BLaER1 treated with 17β-estradiol and CSF1 and Interleukin-3, amounts not matched to agents 10 nM and 100 nM (cell line): ENCODE results near the gene GALP.

Experiments used
- H3K27ac ChIP-seq, 11 experiments: shearing (Covaris generic); formaldehyde crosslinking; 2 replicates each; pipeline ENCODE4 v1.8.1; 2022
- H3K27me3 ChIP-seq, 11 experiments: shearing (Covaris generic); formaldehyde crosslinking; 2 replicates each; pipeline ENCODE4 v1.8.1; 2022
- H3K36me3 ChIP-seq, 11 experiments: shearing (Covaris generic); formaldehyde crosslinking; 2 replicates each; pipeline ENCODE4 v1.8.1; 2022
- H3K4me1 ChIP-seq, 10 experiments: shearing (Covaris generic); formaldehyde crosslinking; 2 replicates each; pipeline ENCODE4 v1.8.1; 2022
- H3K4me2 ChIP-seq, 11 experiments: shearing (Covaris generic); formaldehyde crosslinking; 2 replicates each; pipeline ENCODE4 v1.8.1; 2022
- H3K4me3 ChIP-seq, 10 experiments: shearing (Covaris generic); formaldehyde crosslinking; 2 replicates each; pipeline ENCODE4 v1.8.1; 2022
- H3K9ac ChIP-seq, 11 experiments: shearing (Covaris generic); formaldehyde crosslinking; 2 replicates each; pipeline ENCODE4 v1.8.1; 2022
- H3K9me3 ChIP-seq, 11 experiments: shearing (Covaris generic); formaldehyde crosslinking; replicated peaks in 1 of 11; 2 replicates each; pipeline ENCODE4 v1.8.1; 2022
- H4K20me1 ChIP-seq, 11 experiments: shearing (Covaris generic); formaldehyde crosslinking; 2 replicates each; pipeline ENCODE4 v1.8.1; 2022
- Cebpa-rat ChIP-seq, 11 experiments: shearing (Covaris generic); IDR thresholded peaks; 2 replicates each; pipeline ENCODE4 v1.8.1; 2022

The GALP gene

DNA sequence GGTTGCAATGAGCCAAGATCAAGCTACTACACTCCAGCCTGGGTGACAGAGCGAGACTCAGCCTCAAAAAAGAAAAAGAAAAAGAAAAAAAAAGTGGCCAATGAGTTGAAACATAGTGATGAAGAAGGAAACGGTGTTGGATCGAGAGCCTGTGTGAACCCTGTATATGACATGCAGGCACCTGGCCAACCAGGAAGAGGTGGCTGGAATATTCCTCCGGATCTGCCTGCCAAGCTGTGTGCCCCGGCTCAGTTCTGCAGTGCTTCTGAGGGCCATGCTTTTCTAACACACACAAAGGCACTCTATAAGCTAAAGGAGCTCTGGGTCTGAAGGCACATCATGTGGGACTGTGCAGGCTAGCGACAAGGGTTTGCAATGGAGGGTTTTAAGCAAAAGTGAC lies 38.4 kb upstream of the GALP start:
- H3K4me2 ChIP-seq, result peak overlapping the region in 8 of 11 experiments; percentile 25 to 95 (median 65); a peak in 15 of 22 replicates
- H3K27me3 ChIP-seq, result no peaks in the 10 kb centered on the region
- no peak for TF ChIP-seq Cebpa-rat (IDR thresholded peaks at IDR 0.05)
- H3K9me3 ChIP-seq, result no peaks in the 10 kb centered on the region; a peak in 2 of 22 replicates
- H3K4me3 ChIP-seq, result no peak overlapping the region
- 0 out of 22 replicates have a peak, but pooled peaks cover 0 to 3% (median 0%) of the 10 kb centered on the region in 11 experiments for H3K36me3 ChIP-seq
- 0 out of 22 replicates have a peak overlapping the region, but pooled peaks of 1 of the 11 experiments have one; percentile 18 for H3K9ac ChIP-seq
- H3K4me1 ChIP-seq, result peaks cover 44 to 88% (median 80%) of the 10 kb centered on the region in 10 experiments
- H4K20me1 ChIP-seq, result peaks cover 0 to 5% (median 0%) of the 10 kb centered on the region in 11 experiments; a peak in 2 of 22 replicates
- H3K27ac ChIP-seq, result peak overlapping the region in 4 of 11 experiments; percentile 7 to 48 (median 15); a peak in 3 of 22 replicates

GRCh38 chr19:56138069-56138468 lies 37.7 kb upstream of the GALP start:
- H3K36me3 ChIP-seq, result 0 out of 22 replicates have a peak, but pooled peaks cover 0 to 8% (median 0%) of the 10 kb centered on the region in 11 experiments
- no peak overlapping the region for H3K4me3 ChIP-seq
- H3K9me3 ChIP-seq, result no peaks in the 10 kb centered on the region; a peak in 2 of 22 replicates
- no peak overlapping the region for H3K9ac ChIP-seq
- H3K4me1 ChIP-seq, result peaks cover 51 to 88% (median 80%) of the 10 kb centered on the region in 10 experiments
- no peaks in the 10 kb centered on the region for H3K27me3 ChIP-seq
- H3K4me2 ChIP-seq, result peak overlapping the region in 6 of 11 experiments; percentile 9 to 95 (median 56); a peak in 9 of 22 replicates
- TF ChIP-seq Cebpa-rat (IDR thresholded peaks at IDR 0.05), result no peak
- H4K20me1 ChIP-seq, result peaks cover 0 to 12% (median 0%) of the 10 kb centered on the region in 11 experiments; a peak in 4 of 22 replicates
- H3K27ac ChIP-seq, result 0 out of 22 replicates have a peak overlapping the region, but pooled peaks of 2 of the 11 experiments have one; percentile 12 to 18

DNA sequence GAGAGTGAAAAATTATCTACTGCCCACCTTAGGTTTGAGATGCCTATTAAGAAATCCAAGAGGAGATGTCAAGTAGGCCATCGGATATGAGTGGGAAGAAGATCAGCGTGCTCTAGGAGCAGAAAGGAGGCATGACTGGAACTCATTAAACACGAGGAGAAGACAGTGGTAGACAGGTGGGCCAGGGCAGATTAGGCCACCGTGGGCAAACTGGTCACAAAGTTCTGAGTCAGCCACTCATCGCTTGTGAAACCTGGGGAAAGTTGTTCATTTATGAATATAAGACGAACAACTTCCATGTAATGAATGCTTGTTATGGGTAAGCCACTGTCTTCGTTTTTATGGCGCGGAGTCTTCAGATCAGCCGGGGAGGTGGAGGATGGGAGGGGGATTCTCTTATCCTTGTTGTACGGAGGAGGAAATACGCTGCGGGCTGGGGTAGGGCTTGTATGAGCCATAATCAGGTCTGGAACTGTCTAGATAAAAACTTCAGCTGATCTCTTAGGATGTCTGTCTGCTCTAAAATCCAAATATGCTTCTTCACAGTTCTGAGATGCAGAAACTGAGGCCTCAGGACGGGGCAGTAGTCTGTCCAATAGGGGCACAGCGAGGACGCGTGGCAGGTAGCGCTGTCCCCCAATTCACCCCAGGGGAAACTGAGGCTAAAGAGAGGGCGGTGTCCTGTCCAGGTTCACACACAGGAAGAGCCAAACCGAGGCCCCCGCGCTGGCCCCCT lies 35.8 kb upstream of the GALP start:
- peaks cover 54 to 88% (median 82%) of the 10 kb centered on the region in 10 experiments for H3K4me1 ChIP-seq
- TF ChIP-seq Cebpa-rat (IDR thresholded peaks at IDR 0.05), result no peak
- peaks cover 0 to 31% (median 7%) of the 10 kb centered on the region in 11 experiments; a peak in 13 of 22 replicates for H4K20me1 ChIP-seq
- peaks cover 0 to 13% (median 2%) of the 10 kb centered on the region in 11 experiments; a peak in 1 of 22 replicates for H3K36me3 ChIP-seq
- H3K4me2 ChIP-seq, result peak overlapping the region; percentile 85 to 97 (median 93)
- no peaks in the 10 kb centered on the region for H3K27me3 ChIP-seq
- H3K9ac ChIP-seq, result peak overlapping the region; percentile 63 to 86 (median 79)
- no peaks in the 10 kb centered on the region for H3K9me3 ChIP-seq
- H3K4me3 ChIP-seq, result peak overlapping the region; percentile 63 to 77 (median 66)
- peak overlapping the region; percentile 63 to 89 (median 79) for H3K27ac ChIP-seq

- peak within 1 kb of the TSS; percentile 85 to 97 (median 94) for H3K4me2 ChIP-seq
- H3K9me3 ChIP-seq, result no peaks in the 10 kb centered on the region
- peaks cover 0 to 38% (median 13%) of the 10 kb centered on the region in 11 experiments; a peak in 13 of 22 replicates for H4K20me1 ChIP-seq
- peak within 1 kb of the TSS; percentile 63 to 89 (median 79) for H3K27ac ChIP-seq
- no peaks in the 10 kb centered on the region for H3K27me3 ChIP-seq
- peak within 1 kb of the TSS; percentile 63 to 86 (median 79) for H3K9ac ChIP-seq
- no peak for TF ChIP-seq Cebpa-rat (IDR thresholded peaks at IDR 0.05)
- H3K4me1 ChIP-seq, result peaks cover 50 to 82% (median 74%) of the 10 kb centered on the region in 10 experiments
- peak within 1 kb of the TSS; percentile 63 to 77 (median 66) for H3K4me3 ChIP-seq
- H3K36me3 ChIP-seq, result peaks cover 3 to 21% (median 6%) of the 10 kb centered on the region in 11 experiments; a peak in 19 of 22 replicates
Measured at GRCh38 chr19:56140583-56141416, 35.0 kb upstream of the GALP start, which contains the start of gene ZNF444. Gene ZNF444, plus strand, starts transcription at chr19:56141287. Its CDS starts 5,625 bp downstream, at chr19:56146912.

DNA sequence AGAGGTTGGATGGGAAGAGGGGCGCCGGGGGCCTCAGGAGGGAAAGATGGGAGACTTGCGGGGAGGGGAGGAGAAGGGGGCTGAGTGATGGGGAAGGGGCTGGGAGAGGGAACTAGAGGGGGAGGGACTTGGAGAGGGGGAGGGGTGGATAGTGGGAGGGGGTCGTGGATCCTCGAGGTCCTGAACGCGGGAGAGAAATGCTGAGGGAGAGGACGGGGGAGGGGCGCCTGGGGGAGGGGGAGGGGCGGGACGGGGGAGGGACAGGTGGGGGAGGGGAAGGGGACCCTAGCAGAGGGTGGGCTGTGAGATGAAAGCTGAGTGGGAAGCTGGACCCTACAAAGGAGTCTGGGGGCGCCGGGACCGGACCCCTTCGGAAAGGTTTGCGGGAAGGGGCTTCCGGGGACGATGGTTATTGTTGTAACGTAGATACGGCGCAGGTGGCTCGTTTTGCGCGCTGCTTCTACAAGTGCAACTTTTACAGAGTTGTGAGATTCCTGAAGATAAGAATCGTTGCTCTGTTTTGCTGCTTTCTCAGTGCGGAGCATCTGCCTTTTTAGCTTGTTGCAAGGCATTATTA lies 34.3 kb upstream of the GALP start:
- H3K9ac ChIP-seq, result peak overlapping the region; percentile 54 to 86 (median 79); a peak in 20 of 22 replicates
- H4K20me1 ChIP-seq, result peaks cover 0 to 45% (median 20%) of the 10 kb centered on the region in 11 experiments; a peak in 13 of 22 replicates
- peaks cover 5 to 28% (median 13%) of the 10 kb centered on the region in 11 experiments; a peak in 20 of 22 replicates for H3K36me3 ChIP-seq
- peak overlapping the region; percentile 78 to 94 (median 85) for H3K4me2 ChIP-seq
- H3K9me3 ChIP-seq, result no peaks in the 10 kb centered on the region
- peak overlapping the region; percentile 63 to 77 (median 66) for H3K4me3 ChIP-seq
- peaks cover 49 to 76% (median 68%) of the 10 kb centered on the region in 10 experiments for H3K4me1 ChIP-seq
- peak overlapping the region in 10 of 11 experiments; percentile 75 to 89 (median 79); a peak in 19 of 22 replicates for H3K27ac ChIP-seq
- H3K27me3 ChIP-seq, result no peaks in the 10 kb centered on the region
- TF ChIP-seq Cebpa-rat (IDR thresholded peaks at IDR 0.05), result no peak

- Histone ChIP-seq H3K4me1 (peaks cover 46 to 68% (median 61%) of the 10 kb centered on the region in 10 experiments), H3K27ac (peak overlapping the region in 10 of 11 experiments; percentile 36 to 89 (median 60); a peak in 19 of 22 replicates), H3K27me3 (no peaks in the 10 kb centered on the region), H3K4me3 (peak overlapping the region; percentile 63 to 77 (median 66)), H4K20me1 (peaks cover 0 to 53% (median 23%) of the 10 kb centered on the region in 11 experiments; a peak in 14 of 22 replicates), H3K9me3 (no peaks in the 10 kb centered on the region), H3K4me2 (peak overlapping the region; percentile 78 to 94 (median 85)), H3K9ac (peak overlapping the region; percentile 54 to 86 (median 73); a peak in 19 of 22 replicates), H3K36me3 (peaks cover 12 to 35% (median 21%) of the 10 kb centered on the region in 11 experiments)
- no peak for TF ChIP-seq Cebpa-rat (IDR thresholded peaks at IDR 0.05)
Measured at GRCh38 chr19:56142087-56142787, 33.6 kb upstream of the GALP start.

- Histone ChIP-seq H3K27ac (peak overlapping the region in 9 of 11 experiments; percentile 39 to 75 (median 61); a peak in 17 of 22 replicates), H4K20me1 (peaks cover 0 to 60% (median 31%) of the 10 kb centered on the region in 11 experiments; a peak in 16 of 22 replicates), H3K9ac (peak overlapping the region in 10 of 11 experiments; percentile 38 to 81 (median 64); a peak in 18 of 22 replicates), H3K4me3 (peak overlapping the region in 6 of 10 experiments; percentile 21 to 77 (median 66); a peak in 8 of 20 replicates), H3K4me1 (peaks cover 45 to 61% (median 54%) of the 10 kb centered on the region in 10 experiments), H3K36me3 (peaks cover 20 to 42% (median 28%) of the 10 kb centered on the region in 11 experiments), H3K9me3 (no peaks in the 10 kb centered on the region), H3K27me3 (no peaks in the 10 kb centered on the region), H3K4me2 (peak overlapping the region; percentile 78 to 94 (median 85))
- no peak for TF ChIP-seq Cebpa-rat (IDR thresholded peaks at IDR 0.05)
Measured at GRCh38 chr19:56142897-56143434, 32.8 kb upstream of the GALP start.
